Measurements from ENCODE around the gene TNIK. TPM values are rescaled to one million over a fixed set of nuclear protein-coding genes. Genes with fewer than 3 reads are reported as not detected.

The TNIK gene
- total and polyA plus RNA-seq, 12 donors = 9.3 to 51.9 (median 35.1) TPM

DNA sequence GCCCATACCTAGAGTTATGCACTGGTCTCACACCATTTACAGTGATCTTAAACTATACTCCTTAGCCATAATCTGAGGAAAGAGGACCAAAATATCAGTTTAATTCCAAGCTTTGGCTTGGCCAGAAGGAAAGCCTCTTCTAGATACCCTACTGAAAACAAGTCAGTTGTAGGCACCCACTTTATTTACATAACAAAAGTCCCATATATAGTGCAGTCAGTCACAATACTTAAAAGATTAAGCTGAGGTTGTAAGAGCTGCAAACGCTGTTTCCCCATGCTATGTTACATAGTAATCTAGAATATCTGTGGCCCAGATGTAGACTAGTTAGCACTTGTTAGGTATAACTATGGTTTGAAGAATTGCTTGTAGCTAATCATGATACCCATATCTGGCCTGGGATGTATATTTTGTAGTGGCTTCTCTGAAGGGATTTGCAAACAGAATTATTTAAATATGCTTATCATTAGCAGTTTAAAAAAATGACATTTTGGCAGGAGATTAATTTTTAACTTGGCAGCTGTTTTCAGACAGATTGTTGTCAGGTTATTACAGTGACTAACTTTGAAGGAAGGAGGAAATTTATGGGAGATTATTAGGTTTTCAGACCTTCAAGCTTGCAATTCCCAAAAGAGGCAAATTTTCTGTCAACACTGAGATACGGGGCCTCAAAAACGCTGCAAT lies 273.2 kb downstream of the TNIK start:
- Histone ChIP-seq H3K27me3 (no peaks in the 10 kb centered on the region), H3K4me1 (peaks cover 2 to 47% (median 26%) of the 10 kb centered on the region in 9 donors)
- WGBS, 2 donors = 57 to 62% methylated on average over 3 of the region's 3 CpGs

GRCh38 chr3:171186383-171186782 lies 273.8 kb downstream of the TNIK start:
- intact Hi-C loops (cut with DNase I) = loop anchor here in 9 of 10 donors (5.0 to 10.0 kb wide), 11 partner anchors 108 to 381 kb away; partner anchors contain the start of gene TNIK (in 3 of the 9)
- Histone ChIP-seq H3K36me3 (no peaks in the 10 kb centered on the region), H3K4me3 (no peak overlapping the region), H3K27me3 (no peaks in the 10 kb centered on the region), H3K4me1 (peaks cover 2 to 47% (median 26%) of the 10 kb centered on the region in 9 donors), H3K9me3 (no peaks in the 10 kb centered on the region), H3K27ac (no peak overlapping the region)
- TF ChIP-seq, protein P1, sequence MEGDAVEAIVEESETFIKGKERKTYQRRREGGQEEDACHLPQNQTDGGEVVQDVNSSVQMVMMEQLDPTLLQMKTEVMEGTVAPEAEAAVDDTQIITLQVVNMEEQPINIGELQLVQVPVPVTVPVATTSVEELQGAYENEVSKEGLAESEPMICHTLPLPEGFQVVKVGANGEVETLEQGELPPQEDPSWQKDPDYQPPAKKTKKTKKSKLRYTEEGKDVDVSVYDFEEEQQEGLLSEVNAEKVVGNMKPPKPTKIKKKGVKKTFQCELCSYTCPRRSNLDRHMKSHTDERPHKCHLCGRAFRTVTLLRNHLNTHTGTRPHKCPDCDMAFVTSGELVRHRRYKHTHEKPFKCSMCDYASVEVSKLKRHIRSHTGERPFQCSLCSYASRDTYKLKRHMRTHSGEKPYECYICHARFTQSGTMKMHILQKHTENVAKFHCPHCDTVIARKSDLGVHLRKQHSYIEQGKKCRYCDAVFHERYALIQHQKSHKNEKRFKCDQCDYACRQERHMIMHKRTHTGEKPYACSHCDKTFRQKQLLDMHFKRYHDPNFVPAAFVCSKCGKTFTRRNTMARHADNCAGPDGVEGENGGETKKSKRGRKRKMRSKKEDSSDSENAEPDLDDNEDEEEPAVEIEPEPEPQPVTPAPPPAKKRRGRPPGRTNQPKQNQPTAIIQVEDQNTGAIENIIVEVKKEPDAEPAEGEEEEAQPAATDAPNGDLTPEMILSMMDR (IDR thresholded peaks at IDR 0.05) = no peak
- DNase-seq (no peak), ATAC-seq (peak in 1 of 8 donors; percentile 49)

More for the DNA sequence above, 273.2 kb downstream of the TNIK start:
- Histone ChIP-seq H3K9me3 (no peaks in the 10 kb centered on the region), H3K36me3 (no peaks in the 10 kb centered on the region), H3K4me3 (no peak overlapping the region), H3K27ac (peak overlapping the region in 1 of 10 donors; percentile 9)
- DNase-seq = no peak
- TF ChIP-seq, protein P1 (IDR thresholded peaks at IDR 0.05) = no peak
- intact Hi-C loops (cut with DNase I) = loop anchor here in 9 of 10 donors (5.0 to 10.0 kb wide), 11 partner anchors 108 to 380 kb away; partner anchors contain the start of gene TNIK (in 3 of the 9)
- ATAC-seq = peak in 1 of 8 donors; percentile 27

GRCh38 chr3:171185959-171186358 lies 274.2 kb downstream of the TNIK start:
- Histone ChIP-seq H3K4me1 (peaks cover 2 to 47% (median 26%) of the 10 kb centered on the region in 9 donors), H3K27ac (peak overlapping the region in 2 of 10 donors; percentile 5 to 30), H3K4me3 (no peak overlapping the region), H3K9me3 (no peaks in the 10 kb centered on the region), H3K27me3 (no peaks in the 10 kb centered on the region), H3K36me3 (no peaks in the 10 kb centered on the region)
- TF ChIP-seq, protein P1 (IDR thresholded peaks at IDR 0.05) = no peak
- intact Hi-C loops (cut with DNase I) = loop anchor here in 9 of 10 donors (5.0 to 10.0 kb wide), 11 partner anchors 109 to 381 kb away; partner anchors contain the start of gene TNIK (in 3 of the 9)
- WGBS, 2 donors = 44 to 48% methylated on average over 1 of the region's 1 CpG
- ATAC-seq (peak in 1 of 8 donors; percentile 22), DNase-seq (no peak)

GRCh38 chr3:171184372-171184771 lies 275.8 kb downstream of the TNIK start:
- H3K4me1 ChIP-seq = peaks cover 2 to 47% (median 26%) of the 10 kb centered on the region in 9 donors
- 47 to 61% methylated on average over 6 of the region's 6 CpGs for WGBS, 2 donors

More at GRCh38 chr3:171184372-171184771, 275.8 kb downstream of the TNIK start:
- TF ChIP-seq, protein P1 (IDR thresholded peaks at IDR 0.05) = no peak
- DNase-seq (no peak), ATAC-seq (no peak)
- no peaks in the 10 kb centered on the region for H3K36me3 ChIP-seq
- no peak overlapping the region for H3K27ac ChIP-seq
- intact Hi-C loops (cut with DNase I) = loop anchor here in 7 of 10 donors (10.0 kb wide), 7 partner anchors 110 to 380 kb away; no protein-coding TSS in a partner anchor
- no peaks in the 10 kb centered on the region for H3K9me3 ChIP-seq
- no peak overlapping the region for H3K4me3 ChIP-seq
- H3K27me3 ChIP-seq = no peaks in the 10 kb centered on the region
